Measurements from ENCODE around the gene ANKRD12. TPM values are rescaled to one million over a fixed set of nuclear protein-coding genes. Genes with fewer than 3 reads are reported as not detected.

The ANKRD12 gene
- total RNA-seq, 1 experiment from 2014 or later, result 31.6 TPM

DNA sequence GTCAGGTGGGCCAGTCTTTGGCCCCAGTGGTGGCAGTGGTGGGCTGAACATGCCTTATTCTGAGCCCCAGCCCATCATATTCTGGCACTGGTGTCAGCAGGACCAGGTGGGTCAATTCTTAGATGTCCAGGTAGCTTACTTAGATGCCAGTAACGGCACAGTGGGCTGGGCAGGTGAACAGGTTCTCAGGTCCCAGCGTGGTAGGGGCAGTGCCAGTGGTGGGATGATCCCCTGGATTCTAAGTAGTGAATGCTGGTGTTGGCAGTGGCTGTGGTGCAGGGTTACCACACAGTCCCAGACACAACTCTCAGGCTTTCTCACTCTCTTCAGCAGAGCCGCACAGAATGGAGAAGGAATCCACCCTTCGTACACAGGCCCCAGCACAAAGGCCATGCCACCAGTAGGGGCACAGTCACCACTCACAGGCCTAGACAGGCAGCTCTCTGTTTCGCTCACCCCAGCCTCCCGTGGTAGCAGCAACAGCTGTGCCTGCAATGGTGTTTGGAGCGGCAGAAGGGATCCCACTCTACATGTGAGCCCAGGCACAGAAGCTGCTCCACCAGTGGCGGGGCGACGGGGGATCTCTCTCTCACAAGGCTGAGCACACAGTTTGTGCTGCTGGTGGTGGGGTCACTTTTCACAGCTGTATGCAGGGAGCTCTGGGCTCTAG, 97.3 kb downstream of the ANKRD12 start:
- intact Hi-C loops (cut with micrococcal nuclease; ENCODE audit: unreplicated experiment), result no loop called here
- ChIA-PET CTCF (no interaction called here), POLR2A (ENCODE audit: unreplicated experiment) (no interaction called here)

DNA sequence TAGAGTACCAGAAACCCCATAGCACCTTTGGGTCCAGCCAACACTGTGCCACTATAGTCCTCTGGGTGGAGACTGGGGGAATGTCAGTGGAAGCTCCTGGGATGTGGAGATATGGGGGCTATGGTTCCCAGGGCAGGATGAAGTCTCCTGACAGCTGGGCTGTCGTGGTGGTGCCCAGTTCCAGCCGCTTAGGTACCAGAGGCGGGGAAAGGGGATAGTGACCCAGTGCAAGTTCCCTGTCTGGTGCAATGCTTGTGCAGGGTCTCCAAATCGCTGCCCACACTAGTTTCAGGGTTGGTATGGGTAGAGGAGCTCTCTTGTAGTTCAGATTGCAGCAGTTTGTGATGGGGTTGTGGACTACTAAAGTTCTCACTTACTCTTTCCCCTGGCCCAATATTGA, 97.9 kb downstream of the ANKRD12 start:
- no peaks in the 10 kb centered on the region; the same call in 1 of the 2 replicates for H4K20me1 ChIP-seq (ENCODE audit: insufficient read depth)
- BruUV-seq (replicated peaks), result no TSS peak
- no peaks in the 10 kb centered on the region for H3K79me2 ChIP-seq (ENCODE audit: low read depth)
- ChIA-PET POLR2A (ENCODE audit: unreplicated experiment) (no interaction called here), CTCF (no interaction called here)
- H3K9me2 ChIP-seq (ENCODE audit: insufficient read depth), result no peaks in the 10 kb centered on the region
- no peaks in the 10 kb centered on the region for H3F3A ChIP-seq (ENCODE audit: insufficient read depth, low read depth)
- H3K36me3 ChIP-seq (ENCODE audit: low read depth), result 0 out of 2 replicates have a peak, but pooled peaks cover 6% of the 10 kb centered on the region
- H3K27ac ChIP-seq, result no peak overlapping the region
- no peaks in the 10 kb centered on the region for H3K27me3 ChIP-seq (ENCODE audit: insufficient read depth, low read depth)
- TF ChIP-seq EZH2 (IDR thresholded peaks at IDR 0.05; ENCODE audit: low read depth), result no peak
- TF ChIP-seq, protein P1, sequence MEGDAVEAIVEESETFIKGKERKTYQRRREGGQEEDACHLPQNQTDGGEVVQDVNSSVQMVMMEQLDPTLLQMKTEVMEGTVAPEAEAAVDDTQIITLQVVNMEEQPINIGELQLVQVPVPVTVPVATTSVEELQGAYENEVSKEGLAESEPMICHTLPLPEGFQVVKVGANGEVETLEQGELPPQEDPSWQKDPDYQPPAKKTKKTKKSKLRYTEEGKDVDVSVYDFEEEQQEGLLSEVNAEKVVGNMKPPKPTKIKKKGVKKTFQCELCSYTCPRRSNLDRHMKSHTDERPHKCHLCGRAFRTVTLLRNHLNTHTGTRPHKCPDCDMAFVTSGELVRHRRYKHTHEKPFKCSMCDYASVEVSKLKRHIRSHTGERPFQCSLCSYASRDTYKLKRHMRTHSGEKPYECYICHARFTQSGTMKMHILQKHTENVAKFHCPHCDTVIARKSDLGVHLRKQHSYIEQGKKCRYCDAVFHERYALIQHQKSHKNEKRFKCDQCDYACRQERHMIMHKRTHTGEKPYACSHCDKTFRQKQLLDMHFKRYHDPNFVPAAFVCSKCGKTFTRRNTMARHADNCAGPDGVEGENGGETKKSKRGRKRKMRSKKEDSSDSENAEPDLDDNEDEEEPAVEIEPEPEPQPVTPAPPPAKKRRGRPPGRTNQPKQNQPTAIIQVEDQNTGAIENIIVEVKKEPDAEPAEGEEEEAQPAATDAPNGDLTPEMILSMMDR (conservative IDR thresholded peaks at IDR 0.05), result no peak
- DNase-seq, result no peak
- H3K4me1 ChIP-seq (replicated peaks; ENCODE audit: insufficient read depth), result no peaks in the 10 kb centered on the region
- no peak overlapping the region for H3K4me3 ChIP-seq
- no peak overlapping the region for H2AFZ ChIP-seq
- no peak overlapping the region for H3K4me2 ChIP-seq
- H3K9me3 ChIP-seq (ENCODE audit: insufficient read depth, low read depth), result peaks cover 18% of the 10 kb centered on the region; the same call in 1 of the 2 replicates
- intact Hi-C loops (cut with micrococcal nuclease; ENCODE audit: unreplicated experiment), result no loop called here

More for the DNA sequence above, 97.3 kb downstream of the ANKRD12 start:
- H3K36me3 ChIP-seq (ENCODE audit: low read depth), result 0 out of 2 replicates have a peak, but pooled peaks cover 6% of the 10 kb centered on the region
- no peaks in the 10 kb centered on the region for H3F3A ChIP-seq (ENCODE audit: insufficient read depth, low read depth)
- H3K9me2 ChIP-seq (ENCODE audit: insufficient read depth), result no peaks in the 10 kb centered on the region
- BruUV-seq (replicated peaks), result no TSS peak
- H3K9me3 ChIP-seq (ENCODE audit: insufficient read depth, low read depth), result peaks cover 18% of the 10 kb centered on the region; the same call in 1 of the 2 replicates
- no peak for TF ChIP-seq EZH2 (IDR thresholded peaks at IDR 0.05; ENCODE audit: low read depth)
- TF ChIP-seq, protein P1 (conservative IDR thresholded peaks at IDR 0.05), result no peak
- H4K20me1 ChIP-seq (ENCODE audit: insufficient read depth), result no peaks in the 10 kb centered on the region; the same call in 1 of the 2 replicates
- H3K4me1 ChIP-seq (replicated peaks; ENCODE audit: insufficient read depth), result no peaks in the 10 kb centered on the region
- no peak overlapping the region for H3K4me3 ChIP-seq
- no peaks in the 10 kb centered on the region for H3K27me3 ChIP-seq (ENCODE audit: insufficient read depth, low read depth)
- H3K4me2 ChIP-seq, result no peak overlapping the region
- DNase-seq, result no peak
- no peak overlapping the region for H2AFZ ChIP-seq
- H3K79me2 ChIP-seq (ENCODE audit: low read depth), result no peaks in the 10 kb centered on the region
- H3K27ac ChIP-seq, result no peak overlapping the region

DNA sequence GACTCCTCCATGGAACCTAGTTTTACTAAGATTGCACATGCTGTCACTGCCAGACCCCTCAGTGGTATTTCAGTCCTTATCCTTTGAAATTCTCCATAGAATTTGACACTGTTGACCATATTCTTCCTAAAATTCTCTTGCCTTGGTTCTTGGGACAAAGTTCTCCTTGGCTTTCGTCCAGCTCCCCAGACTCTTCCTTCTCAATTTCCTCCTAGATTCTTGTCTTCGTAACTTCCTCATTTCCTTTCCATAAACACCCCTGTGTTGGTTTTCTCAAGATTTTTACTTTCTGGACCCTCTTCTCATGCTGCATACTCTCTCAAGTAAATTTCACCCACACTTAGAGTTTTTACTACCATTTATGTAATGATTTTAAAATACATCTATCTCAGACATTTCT, 101.4 kb downstream of the ANKRD12 start:
- H3K36me3 ChIP-seq (ENCODE audit: low read depth), result no peaks in the 10 kb centered on the region
- peaks cover 3% of the 10 kb centered on the region; the same call in 1 of the 2 replicates for H4K20me1 ChIP-seq (ENCODE audit: insufficient read depth)
- no peaks in the 10 kb centered on the region for H3K9me2 ChIP-seq (ENCODE audit: insufficient read depth)
- no peak overlapping the region for H3K4me3 ChIP-seq
- no peaks in the 10 kb centered on the region for H3K79me2 ChIP-seq (ENCODE audit: low read depth)
- no peaks in the 10 kb centered on the region for H3F3A ChIP-seq (ENCODE audit: insufficient read depth, low read depth)
- no peaks in the 10 kb centered on the region for H3K4me1 ChIP-seq (replicated peaks; ENCODE audit: insufficient read depth)
- DNase-seq, result no peak
- H3K9me3 ChIP-seq (ENCODE audit: insufficient read depth, low read depth), result peaks cover 5% of the 10 kb centered on the region; the same call in 1 of the 2 replicates
- intact Hi-C loops (cut with micrococcal nuclease; ENCODE audit: unreplicated experiment), result no loop called here
- H3K4me2 ChIP-seq, result no peak overlapping the region
- H2AFZ ChIP-seq, result no peak overlapping the region
- CTCF ChIA-PET, result no interaction called here
- H3K27ac ChIP-seq, result no peak overlapping the region
- TF ChIP-seq EZH2 (IDR thresholded peaks at IDR 0.05; ENCODE audit: low read depth), result no peak
- TF ChIP-seq, protein P1 (conservative IDR thresholded peaks at IDR 0.05), result no peak
- POLR2A ChIA-PET (ENCODE audit: unreplicated experiment), result no interaction called here
- BruUV-seq (replicated peaks), result no TSS peak
- no peaks in the 10 kb centered on the region for H3K27me3 ChIP-seq (ENCODE audit: insufficient read depth, low read depth)

All from PC-9 (cell line).